Activated CD8-positive, alpha-beta T cell treated with anti-CD3 and anti-CD28 coated beads for 36 hours (primary cell): ENCODE measurements around the gene PITX3. TPM values are rescaled to one million over a fixed set of nuclear protein-coding genes. Genes with fewer than 3 reads are reported as not detected.
A peak's percentile ranks its signal among the peaks of the same experiment; 100 is the strongest.

Experiments used
- ATAC-seq: fragments of 200-7000 bp; cut with Tn5 transposase; one replicate; pipeline ENCODE4 v1.10.0; 2021; ENCODE audit warnings: mild to moderate bottlenecking, moderate library complexity
- CTCF ChIA-PET: fragments of 350-600 bp; sonication (Branson Sonifier 250); formaldehyde crosslinking; loops from one replicate; lab custom pipeline; 2021; ENCODE audit warnings: antibody characterized with exemption; lab: Charles Lee
- POLR2A ChIA-PET: fragments of 350-600 bp; sonication (Branson Sonifier 250); formaldehyde crosslinking; loops from one replicate; lab custom pipeline; 2021; ENCODE audit warnings: antibody characterized with exemption; lab: Charles Lee
- DNase-seq: peaks from one replicate; pipeline ENCODE4 v3.0.0-alpha.2; 2020
- H3K27ac Mint-ChIP-seq: one replicate; pipeline ENCODE4 v1.8.0; 2021; ENCODE audit warnings: mild to moderate bottlenecking, mixed read lengths
- H3K27me3 Mint-ChIP-seq: one replicate; pipeline ENCODE4 v1.8.0; 2021; ENCODE audit warnings: mixed read lengths
- H3K36me3 Mint-ChIP-seq: one replicate; pipeline ENCODE4 v1.8.0; 2021; ENCODE audit warnings: low read depth, mixed read lengths
- H3K4me1 Mint-ChIP-seq: one replicate; pipeline ENCODE4 v1.8.0; 2021; ENCODE audit warnings: low read depth, mixed read lengths
- H3K4me3 Mint-ChIP-seq: one replicate; pipeline ENCODE4 v1.8.0; 2021; ENCODE audit warnings: mild to moderate bottlenecking, moderate library complexity, mixed read lengths
- H3K9me3 Mint-ChIP-seq: one replicate; pipeline ENCODE4 v1.8.0; 2021; ENCODE audit warnings: mixed read lengths
- CTCF ChIP-seq: fragments of 200-600 bp; IDR thresholded peaks from one replicate; pipeline ENCODE4 v1.8.0; 2022; ENCODE audit warnings: antibody characterized with exemption, mild to moderate bottlenecking
- intact Hi-C: fragments of 100-400 bp; cut with micrococcal nuclease; formaldehyde crosslinking; loops from one replicate; pipeline ENCODE4 v1.10.0; 2022
- total RNA-seq, 2 experiments: library from RNA; stranded (reverse); gene quantifications; one replicate each; pipeline ENCODE4 v1.2.3, GENCODE V29; 2021

Gene PITX3
- total RNA-seq, 2 experiments from 2014 or later: 0.23 TPM; not detected in 1

- intact Hi-C loops: no loop called here
- Mint-ChIP-seq H3K4me1 (peaks cover 62% of the 10 kb centered on the region), H3K4me3 (no peak overlapping the region), H3K27ac (no peak overlapping the region), H3K27me3 (no peaks in the 10 kb centered on the region), H3K9me3 (no peaks in the 10 kb centered on the region), H3K36me3 (peaks cover 10% of the 10 kb centered on the region)
- no peak for ATAC-seq
- ChIA-PET CTCF (interaction anchor here (0.9 to 1.1 kb wide), 3 partner anchors 12 to 298 kb away, joined by 3 to 4 read pairs (median 3); no protein-coding TSS in a partner anchor), POLR2A (interaction anchor here (0.5 to 1.5 kb wide), 2 partner anchors 9 to 892 kb away, joined by 3 to 4 read pairs; no protein-coding TSS in a partner anchor)
- TF ChIP-seq CTCF: no peak
- DNase-seq: no peak
Measured at GRCh38 chr10:102286216-102286615, 44.9 kb upstream of the PITX3 start.

- Mint-ChIP-seq H3K9me3 (no peaks in the 10 kb centered on the region), H3K27me3 (no peaks in the 10 kb centered on the region), H3K27ac (no peak overlapping the region), H3K4me3 (no peak overlapping the region), H3K36me3 (peaks cover 10% of the 10 kb centered on the region), H3K4me1 (peaks cover 68% of the 10 kb centered on the region)
- ATAC-seq (no peak), DNase-seq (no peak)
- intact Hi-C loops: no loop called here
- ChIA-PET CTCF (interaction anchor here (0.9 to 3.1 kb wide), 7 partner anchors 17 to 299 kb away, joined by 3 to 17 read pairs (median 4); no protein-coding TSS in a partner anchor), POLR2A (no interaction called here)
- TF ChIP-seq CTCF: no peak
Measured at GRCh38 chr10:102285133-102285532, 43.8 kb upstream of the PITX3 start.

- intact Hi-C loops: no loop called here
- CTCF ChIA-PET: interaction anchor here (0.9 to 3.1 kb wide), 7 partner anchors 16 to 68 kb away, joined by 3 to 17 read pairs (median 4); no protein-coding TSS in a partner anchor
- Mint-ChIP-seq H3K27me3 (no peaks in the 10 kb centered on the region), H3K4me1 (peaks cover 74% of the 10 kb centered on the region), H3K36me3 (peaks cover 10% of the 10 kb centered on the region), H3K27ac (peak overlapping the region; percentile 67), H3K4me3 (no peak overlapping the region), H3K9me3 (no peaks in the 10 kb centered on the region)
- POLR2A ChIA-PET: interaction anchor here (1.5 kb wide), 1 partner anchor 13 kb away, joined by 5 read pairs; no protein-coding TSS in a partner anchor
- no peak for DNase-seq
- ATAC-seq: no peak
- TF ChIP-seq CTCF: no peak
Measured at GRCh38 chr10:102284531-102284930, 43.2 kb upstream of the PITX3 start.

- intact Hi-C loops: no loop called here
- Mint-ChIP-seq H3K9me3 (no peaks in the 10 kb centered on the region), H3K27me3 (no peaks in the 10 kb centered on the region), H3K4me1 (peaks cover 72% of the 10 kb centered on the region), H3K27ac (peak overlapping the region; percentile 72), H3K4me3 (no peak overlapping the region), H3K36me3 (peaks cover 10% of the 10 kb centered on the region)
- ATAC-seq: peak; percentile 31
- ChIA-PET CTCF (interaction anchor here (1.2 to 3.1 kb wide), 6 partner anchors 16 to 68 kb away, joined by 4 to 17 read pairs (median 6); no protein-coding TSS in a partner anchor), POLR2A (interaction anchor here (1.1 to 1.5 kb wide), 3 partner anchors 13 to 19 kb away, joined by 4 to 5 read pairs (median 4); no protein-coding TSS in a partner anchor)
- no peak for DNase-seq
- TF ChIP-seq CTCF: no peak
Measured at GRCh38 chr10:102283890-102284289, 42.6 kb upstream of the PITX3 start.

GRCh38 chr10:102283488-102283887 is 42.2 kb upstream of the PITX3 start:
- no peaks in the 10 kb centered on the region for H3K27me3 Mint-ChIP-seq
- DNase-seq: no peak
- ChIA-PET CTCF (interaction anchor here (1.2 to 3.1 kb wide), 5 partner anchors 15 to 69 kb away, joined by 4 to 17 read pairs (median 6); no protein-coding TSS in a partner anchor), POLR2A (interaction anchor here (0.6 to 1.5 kb wide), 4 partner anchors 12 to 279 kb away, joined by 3 to 5 read pairs (median 4); no protein-coding TSS in a partner anchor)
- H3K9me3 Mint-ChIP-seq: no peaks in the 10 kb centered on the region
- no peak for TF ChIP-seq CTCF
- H3K4me3 Mint-ChIP-seq: no peak overlapping the region
- peak overlapping the region; percentile 72 for H3K27ac Mint-ChIP-seq
- intact Hi-C loops: no loop called here
- peaks cover 75% of the 10 kb centered on the region for H3K4me1 Mint-ChIP-seq
- no peak for ATAC-seq
- H3K36me3 Mint-ChIP-seq: peaks cover 10% of the 10 kb centered on the region
